ENCODE results near the gene CYP2A7. TPM values are rescaled to one million over a fixed set of nuclear protein-coding genes. Genes with fewer than 3 reads are reported as not detected.
"Not testable (repeated sequence)": the region's sequence is repeated elsewhere in the genome, so short reads cannot be mapped to it uniquely, and the experiment has no call there.

CYP2A7 gene
- total RNA-seq, 1 donor from 2014 or later, result not detected

DNA sequence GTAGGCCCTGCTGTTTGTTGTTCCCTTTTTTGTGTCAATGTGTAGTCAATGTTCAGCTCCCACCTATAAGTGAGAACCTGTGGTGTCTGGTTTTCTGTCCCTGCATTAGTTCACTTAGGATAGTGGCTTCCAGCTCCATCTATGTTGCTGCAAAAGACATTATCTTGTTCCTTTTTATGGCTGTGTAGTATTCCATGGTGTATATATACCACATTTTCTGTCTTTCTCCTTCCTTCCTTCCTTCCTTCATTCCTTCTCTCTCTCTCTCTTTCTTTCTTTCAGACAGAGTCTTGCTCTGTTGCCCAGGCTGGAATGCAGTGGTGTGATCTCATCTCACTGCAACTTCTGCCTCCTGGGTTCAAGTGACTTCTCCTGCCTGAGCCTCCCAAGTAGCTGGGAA lies 52.8 kb downstream of the CYP2A7 start:
- Mint-ChIP-seq H3K27me3 (no peaks in the 10 kb centered on the region), H3K36me3 (peaks cover 6% of the 10 kb centered on the region), H3K4me3 (no peak overlapping the region), H3K4me1 (ENCODE audit: unreplicated experiment) (peaks cover 5% of the 10 kb centered on the region), H3K9me3 (no peaks in the 10 kb centered on the region), H3K27ac (no peak overlapping the region)
- TF ChIP-seq, protein P1, sequence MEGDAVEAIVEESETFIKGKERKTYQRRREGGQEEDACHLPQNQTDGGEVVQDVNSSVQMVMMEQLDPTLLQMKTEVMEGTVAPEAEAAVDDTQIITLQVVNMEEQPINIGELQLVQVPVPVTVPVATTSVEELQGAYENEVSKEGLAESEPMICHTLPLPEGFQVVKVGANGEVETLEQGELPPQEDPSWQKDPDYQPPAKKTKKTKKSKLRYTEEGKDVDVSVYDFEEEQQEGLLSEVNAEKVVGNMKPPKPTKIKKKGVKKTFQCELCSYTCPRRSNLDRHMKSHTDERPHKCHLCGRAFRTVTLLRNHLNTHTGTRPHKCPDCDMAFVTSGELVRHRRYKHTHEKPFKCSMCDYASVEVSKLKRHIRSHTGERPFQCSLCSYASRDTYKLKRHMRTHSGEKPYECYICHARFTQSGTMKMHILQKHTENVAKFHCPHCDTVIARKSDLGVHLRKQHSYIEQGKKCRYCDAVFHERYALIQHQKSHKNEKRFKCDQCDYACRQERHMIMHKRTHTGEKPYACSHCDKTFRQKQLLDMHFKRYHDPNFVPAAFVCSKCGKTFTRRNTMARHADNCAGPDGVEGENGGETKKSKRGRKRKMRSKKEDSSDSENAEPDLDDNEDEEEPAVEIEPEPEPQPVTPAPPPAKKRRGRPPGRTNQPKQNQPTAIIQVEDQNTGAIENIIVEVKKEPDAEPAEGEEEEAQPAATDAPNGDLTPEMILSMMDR (conservative IDR thresholded peaks at IDR 0.05), result no peak
- no peak for DNase-seq (ENCODE audit: extremely low spot score, unreplicated experiment)

DNA sequence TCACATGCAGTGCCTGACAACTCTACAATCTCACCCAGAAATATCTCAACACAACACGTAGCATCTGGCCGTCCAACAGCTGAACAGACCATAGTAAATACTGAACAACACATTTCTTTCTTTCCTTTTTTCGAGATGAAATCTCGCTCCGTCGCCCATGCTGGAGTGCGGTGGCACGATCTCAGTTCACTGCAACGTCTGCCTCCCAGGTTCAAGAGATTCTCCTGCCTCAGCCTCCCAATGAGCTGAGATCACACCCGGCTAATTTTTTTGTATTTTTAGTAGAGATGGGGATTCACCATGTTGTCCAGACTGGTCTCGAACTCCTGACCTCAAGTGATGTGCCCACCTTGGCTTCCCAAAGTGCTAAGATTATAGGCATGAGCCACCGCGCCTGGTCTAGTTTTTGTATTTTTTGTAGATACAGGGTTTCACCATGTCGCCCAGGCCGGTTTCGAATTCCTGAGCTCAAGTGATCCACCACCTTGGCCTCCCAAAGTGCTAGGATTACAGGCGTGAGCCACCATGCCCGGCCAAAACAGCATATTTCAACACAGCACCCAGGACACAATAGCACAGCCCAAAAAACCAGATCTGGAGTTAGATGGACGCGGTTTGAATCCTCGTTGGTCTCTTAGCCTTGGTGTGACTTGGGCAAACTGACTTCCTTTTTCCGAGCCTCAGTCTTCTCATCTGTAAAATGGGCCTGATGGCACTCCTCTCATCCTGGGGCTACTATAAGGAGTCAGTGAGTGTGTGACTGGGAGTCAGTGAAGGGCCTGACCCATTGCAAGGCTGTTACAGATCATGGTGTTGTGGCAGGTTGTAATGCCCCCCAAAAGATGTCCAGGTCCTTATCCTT lies 54.4 kb downstream of the CYP2A7 start:
- H3K4me3 Mint-ChIP-seq, result no peak overlapping the region
- no peak for DNase-seq (ENCODE audit: extremely low spot score, unreplicated experiment)
- H3K27me3 Mint-ChIP-seq, result no peaks in the 10 kb centered on the region
- no peak overlapping the region for H3K27ac Mint-ChIP-seq
- H3K36me3 Mint-ChIP-seq, result peaks cover 6% of the 10 kb centered on the region
- peaks cover 18% of the 10 kb centered on the region for H3K4me1 Mint-ChIP-seq (ENCODE audit: unreplicated experiment)
- TF ChIP-seq, protein P1 (conservative IDR thresholded peaks at IDR 0.05), result no peak
- H3K9me3 Mint-ChIP-seq, result no peaks in the 10 kb centered on the region

DNA sequence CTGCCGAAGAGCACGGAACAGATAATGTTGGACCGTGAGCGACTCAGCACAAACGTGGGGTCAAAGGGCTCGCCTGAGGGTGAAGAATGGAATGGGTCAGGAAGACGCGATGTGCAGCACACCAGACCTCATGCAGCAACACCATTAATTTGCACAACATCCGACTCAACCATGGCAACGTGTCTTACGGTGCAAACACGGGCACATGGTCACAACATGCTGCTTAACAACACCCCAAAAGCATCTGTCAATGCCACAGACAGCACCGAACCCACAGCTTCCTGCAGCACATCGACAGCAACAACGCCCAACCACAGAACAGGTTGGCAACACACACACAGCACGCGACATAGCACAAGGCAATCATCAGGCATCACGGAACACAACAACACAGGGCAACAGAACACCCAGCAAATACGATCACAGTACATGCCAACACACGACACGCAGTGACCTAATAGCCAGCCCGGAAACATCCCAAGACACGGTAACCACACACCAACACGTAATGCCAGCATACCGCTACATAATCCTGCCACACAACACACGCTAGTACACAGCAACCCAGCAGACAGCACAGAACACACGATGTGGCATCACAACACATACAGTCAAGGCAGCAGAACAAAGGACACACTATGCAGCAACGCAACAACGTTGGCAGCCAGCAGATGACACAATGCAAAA lies 55.2 kb downstream of the CYP2A7 start:
- DNase-seq (ENCODE audit: extremely low spot score, unreplicated experiment); H3K36me3 Mint-ChIP-seq; H3K27me3 Mint-ChIP-seq; H3K4me3 Mint-ChIP-seq; H3K9me3 Mint-ChIP-seq; H3K27ac Mint-ChIP-seq: not testable (repeated sequence)
- peaks cover 21% of the 10 kb centered on the region for H3K4me1 Mint-ChIP-seq (ENCODE audit: unreplicated experiment)

DNA sequence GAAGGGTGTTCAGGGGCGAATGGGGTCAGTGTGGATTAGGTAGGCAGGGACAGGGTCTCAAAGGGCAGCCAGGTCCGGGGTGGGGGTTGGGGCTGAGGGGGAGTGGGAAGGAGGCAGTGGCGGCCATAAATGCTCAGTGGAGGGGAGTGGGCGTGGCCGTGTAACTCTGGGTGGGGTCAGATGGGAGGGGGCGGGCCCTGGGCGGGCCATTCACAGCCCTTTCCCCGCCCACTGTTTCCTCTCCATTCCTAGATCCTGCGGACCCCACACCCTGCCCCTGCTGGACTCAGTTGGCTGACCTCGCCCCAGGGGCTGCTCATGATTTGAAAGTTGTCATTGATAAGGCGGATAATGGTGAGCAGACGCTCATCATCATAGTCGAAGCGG lies 55.7 kb downstream of the CYP2A7 start:
- DNase-seq (ENCODE audit: extremely low spot score, unreplicated experiment); H3K27me3 Mint-ChIP-seq; H3K9me3 Mint-ChIP-seq; H3K4me3 Mint-ChIP-seq; H3K36me3 Mint-ChIP-seq; H3K27ac Mint-ChIP-seq: not testable (repeated sequence)
- H3K4me1 Mint-ChIP-seq (ENCODE audit: unreplicated experiment), result peaks cover 19% of the 10 kb centered on the region

DNA sequence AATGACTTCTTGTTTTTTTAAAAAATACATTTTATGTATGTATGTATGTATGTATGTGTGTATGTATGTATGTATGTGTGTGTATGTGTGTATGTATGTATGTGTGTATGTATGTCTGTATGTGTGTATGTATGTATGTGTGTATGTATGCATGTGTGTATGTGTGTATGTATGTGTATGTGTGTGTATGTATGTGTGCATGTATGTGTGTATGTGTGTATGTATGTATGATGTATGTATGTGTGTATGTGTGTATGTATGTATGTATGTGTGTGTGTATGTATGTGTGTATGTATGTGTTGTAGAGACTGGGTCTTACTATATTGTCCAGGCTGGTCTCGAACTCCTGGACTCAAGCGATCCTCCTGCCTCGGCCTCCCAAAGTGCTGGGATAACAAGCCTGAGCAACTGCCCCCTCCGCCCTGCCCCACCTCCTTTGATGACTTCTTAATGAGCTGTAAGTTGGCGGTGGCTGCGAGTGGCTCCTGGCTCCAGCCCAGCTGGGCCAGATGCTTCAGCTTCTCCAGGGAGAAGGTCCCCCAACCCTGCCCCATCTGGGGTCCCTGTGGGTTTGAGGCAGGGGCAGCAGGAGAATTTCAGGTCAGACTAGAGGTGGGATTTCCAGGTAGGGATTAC lies 56.5 kb downstream of the CYP2A7 start:
- H3K4me3 Mint-ChIP-seq; H3K27ac Mint-ChIP-seq; DNase-seq (ENCODE audit: extremely low spot score, unreplicated experiment); H3K9me3 Mint-ChIP-seq; H3K36me3 Mint-ChIP-seq; H3K27me3 Mint-ChIP-seq: not testable (repeated sequence)
- H3K4me1 Mint-ChIP-seq (ENCODE audit: unreplicated experiment), result peaks cover 19% of the 10 kb centered on the region

Other genes with a start within 250 kb of the CYP2A7 start
- 16.2 and 28.9 TPM in 2 replicates for gene NUMBL, start 191.6 kb downstream of the CYP2A7 start, total RNA-seq (ENCODE audit: low replicate concordance)
- gene COQ8B, start 165.3 kb downstream of the CYP2A7 start, total RNA-seq (ENCODE audit: low replicate concordance), result 39.9 and 48.4 TPM in 2 replicates
- gene ITPKC, start 165.1 kb downstream of the CYP2A7 start, total RNA-seq (ENCODE audit: low replicate concordance), result 22.4 and 46.1 TPM in 2 replicates
- gene ACTMAP, start 131.8 kb downstream of the CYP2A7 start, total RNA-seq (ENCODE audit: low replicate concordance), result 9.6 and 16.0 TPM in 2 replicates
- gene SNRPA, start 131.0 kb downstream of the CYP2A7 start, total RNA-seq (ENCODE audit: low replicate concordance), result 79.6 and 130 TPM in 2 replicates
- gene MIA, start 106.7 kb downstream of the CYP2A7 start, total RNA-seq (ENCODE audit: low replicate concordance), result 1.7 and 3.2 TPM in 2 replicates
- gene RAB4B, start 104.0 kb downstream of the CYP2A7 start, total RNA-seq (ENCODE audit: low replicate concordance), result 10.4 and 12.4 TPM in 2 replicates
- gene EGLN2, start 83.0 kb downstream of the CYP2A7 start, total RNA-seq (ENCODE audit: low replicate concordance), result 83.4 and 83.8 TPM in 2 replicates
- not detected in 2 replicates for gene CYP2A6, start 31.8 kb downstream of the CYP2A7 start, total RNA-seq (ENCODE audit: low replicate concordance)
- gene CYP2B6, start 109.1 kb upstream of the CYP2A7 start, total RNA-seq (ENCODE audit: low replicate concordance), result 0.53 and 1.2 TPM in 2 replicates
- not detected in 2 replicates for gene CYP2A13, start 206.2 kb upstream of the CYP2A7 start, total RNA-seq (ENCODE audit: low replicate concordance)
- not detected in 2 replicates for gene CYP2F1, start 232.2 kb upstream of the CYP2A7 start, total RNA-seq (ENCODE audit: low replicate concordance)